Superior temporal gyrus (tissue), 1 donor: ENCODE measurements around the gene ITGA5.

Experiments used
- DNase-seq: peaks from one replicate; pipeline ENCODE4 v3.0.0-alpha.2; 2016; ENCODE audit errors: extremely low spot score

ITGA5 gene

GRCh38 chr12:54352891-54353874, 65.9 kb downstream of the ITGA5 start:
- peak; percentile 62 for DNase-seq

DNA sequence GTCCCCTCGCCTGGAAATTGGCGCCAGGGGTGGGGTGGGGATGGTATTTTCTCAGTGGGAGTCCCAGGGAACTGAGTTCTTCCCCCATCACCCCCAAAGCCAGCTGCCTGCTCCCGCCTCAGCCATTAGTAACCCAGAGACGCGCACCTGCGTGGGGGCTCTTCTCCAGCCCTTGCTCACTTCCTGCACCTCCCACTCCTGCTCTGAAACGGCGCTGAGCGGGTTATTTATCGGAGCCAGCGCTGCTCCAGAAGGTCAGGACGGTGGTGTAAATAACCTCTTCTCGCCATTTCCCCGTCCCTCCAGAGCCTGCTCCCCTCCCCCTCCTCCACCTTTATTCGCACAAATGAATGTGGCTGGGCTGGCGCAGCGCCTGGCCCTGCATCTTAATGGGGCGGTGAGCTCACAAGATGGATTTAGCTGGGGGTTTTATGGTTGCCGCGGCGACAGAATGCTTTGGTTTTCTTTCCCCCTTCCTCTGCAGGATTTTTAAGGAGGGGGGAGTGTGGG, 67.0 kb downstream of the ITGA5 start:
- peak; percentile 69 for DNase-seq

DNA sequence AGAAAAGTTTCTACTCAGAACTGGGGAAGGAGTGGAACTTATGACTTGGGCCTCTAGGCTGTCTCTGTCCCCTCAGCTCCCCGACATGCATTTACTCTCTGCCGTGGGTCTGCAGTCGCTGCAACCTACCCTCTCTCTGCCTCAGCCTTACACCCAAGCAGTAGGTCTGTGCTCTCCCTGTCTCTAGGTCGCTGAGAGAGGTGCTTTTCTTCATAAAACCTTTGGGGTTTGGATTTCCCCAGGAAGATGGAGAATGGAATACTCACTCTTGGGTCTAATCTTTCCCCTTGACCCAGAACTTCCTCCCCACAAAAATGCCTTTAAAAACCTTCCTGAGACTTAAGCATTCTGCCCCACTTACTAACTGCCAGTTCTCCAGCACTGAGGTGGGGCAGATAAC, 67.7 kb downstream of the ITGA5 start:
- no peak for DNase-seq

DNA sequence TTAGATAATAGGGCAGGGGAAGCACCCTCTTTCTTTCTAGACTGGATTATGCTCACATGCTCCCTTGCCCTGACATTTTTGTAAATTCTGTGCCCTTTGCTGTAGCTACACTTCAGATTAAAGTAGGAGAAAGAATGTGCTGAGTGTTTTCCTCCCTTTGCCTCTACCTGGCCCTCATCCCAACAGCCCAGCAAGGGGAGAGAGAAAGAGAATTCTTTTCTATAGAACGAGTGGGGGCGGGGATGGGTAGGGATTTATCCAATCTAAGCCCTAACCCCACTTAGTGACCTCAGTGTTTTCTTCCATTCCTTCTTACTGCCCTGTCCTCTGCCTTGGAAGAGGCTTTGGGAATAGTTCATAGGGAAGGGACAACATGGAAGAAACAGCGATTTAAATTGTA, 68.3 kb downstream of the ITGA5 start:
- DNase-seq = no peak

DNA sequence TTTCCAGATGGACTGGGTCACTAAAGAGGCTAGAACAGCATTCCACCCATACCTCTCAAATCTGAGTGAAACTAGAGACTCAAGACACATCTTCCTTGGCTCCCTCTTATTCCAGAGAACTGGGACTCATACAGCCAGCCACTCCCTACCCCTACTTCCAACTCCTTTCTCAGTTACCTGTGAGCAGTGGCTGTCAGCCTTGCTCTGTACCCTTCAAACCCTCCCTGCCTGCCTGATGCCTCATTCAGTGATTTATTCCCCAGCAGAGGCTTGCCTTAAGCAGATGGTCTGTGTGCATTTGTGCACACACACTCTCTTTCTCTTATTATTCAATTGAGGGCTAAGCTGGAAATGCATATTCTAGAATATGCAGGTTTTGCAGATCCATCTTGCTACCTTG, 69.4 kb downstream of the ITGA5 start:
- no peak for DNase-seq

DNA sequence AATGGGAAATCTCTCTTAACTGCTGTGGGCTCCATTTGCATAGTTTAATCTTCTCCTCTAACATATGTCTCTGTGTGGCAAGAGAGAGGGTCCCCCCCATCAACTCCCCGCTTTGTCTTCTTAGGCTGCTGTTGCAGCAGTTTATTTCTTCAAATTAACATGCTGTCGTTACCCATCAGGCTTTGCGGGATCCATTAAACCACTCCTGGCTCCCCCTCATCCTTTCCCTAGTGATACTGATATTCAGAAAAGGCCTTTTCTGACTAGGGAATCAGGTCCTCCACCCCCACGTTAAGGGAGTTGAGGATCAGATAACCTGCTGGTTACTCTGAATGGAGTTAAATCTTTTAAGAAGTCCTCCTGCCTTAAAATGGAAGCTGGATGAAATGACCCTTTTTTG, 70.0 kb downstream of the ITGA5 start:
- no peak for DNase-seq
